Urothelium cell line (cell line): ENCODE results near the gene ASXL1.
"Not testable (repeated sequence)": the region's sequence is repeated elsewhere in the genome, so short reads cannot be mapped to it uniquely, and the experiment has no call there.

Experiments
- DNase-seq: peaks from one replicate; pipeline ENCODE4 v3.0.0; 2011; ENCODE audit warnings: low spot score, mixed read lengths
- FAIRE-seq: peaks from 2 replicates; lab custom pipeline; 2011; peaks lifted over from hg19 to GRCh38; lab: Jason Lieb, UNC

Gene ASXL1

GRCh38 chr20:32333988-32334885 is 23.9 kb upstream of the ASXL1 start:
- FAIRE-seq = no peak
- DNase-seq = no peak

GRCh38 chr20:32336918-32337347 is 21.2 kb upstream of the ASXL1 start:
- DNase-seq = peak; percentile 23
- no peak for FAIRE-seq

- no peak for FAIRE-seq
- no peak for DNase-seq
These were observed 20.0 kb upstream of the ASXL1 start for GRCh38 chr20:32337937-32338661.

- DNase-seq (no peak), FAIRE-seq (no peak)
These were observed 19.5 kb upstream of the ASXL1 start for GRCh38 chr20:32338665-32339064.

- DNase-seq = no peak
- FAIRE-seq = no peak
These were observed 19.0 kb upstream of the ASXL1 start for GRCh38 chr20:32339116-32339515.

GRCh38 chr20:32341053-32341452 is 17.1 kb upstream of the ASXL1 start:
- DNase-seq, FAIRE-seq: not testable (repeated sequence)

GRCh38 chr20:32343439-32343838 is 14.7 kb upstream of the ASXL1 start:
- no peak for DNase-seq

GRCh38 chr20:32344835-32345506 is 13.2 kb upstream of the ASXL1 start:
- DNase-seq (no peak), FAIRE-seq (no peak)

More at GRCh38 chr20:32343439-32343838, 14.7 kb upstream of the ASXL1 start:
- FAIRE-seq = peak; percentile 69

GRCh38 chr20:32348207-32348606 is 9.9 kb upstream of the ASXL1 start:
- no peak for DNase-seq
- FAIRE-seq = no peak

GRCh38 chr20:32350421-32350820 is 7.7 kb upstream of the ASXL1 start:
- FAIRE-seq = no peak
- DNase-seq = no peak

- FAIRE-seq = no peak
- DNase-seq = no peak
These were observed 5.9 kb upstream of the ASXL1 start for GRCh38 chr20:32352121-32352720.

GRCh38 chr20:32353848-32354496 is 4.2 kb upstream of the ASXL1 start:
- DNase-seq (no peak), FAIRE-seq (no peak)

- peak; percentile 70 for DNase-seq
- FAIRE-seq = no peak
These were observed 3.3 kb upstream of the ASXL1 start for GRCh38 chr20:32354592-32355416.

GRCh38 chr20:32355417-32355841 is 2.7 kb upstream of the ASXL1 start:
- DNase-seq (no peak), FAIRE-seq (no peak)

- DNase-seq = peak; percentile 61
- FAIRE-seq = not testable (repeated sequence)
These were observed 2.1 kb upstream of the ASXL1 start for GRCh38 chr20:32355907-32356621.

- no peak for DNase-seq
- FAIRE-seq = no peak
These were observed 1.3 kb upstream of the ASXL1 start for GRCh38 chr20:32356622-32357374.

- FAIRE-seq (no peak), DNase-seq (no peak)
These were observed 709 bp upstream of the ASXL1 start for GRCh38 chr20:32357375-32357868.

GRCh38 chr20:32358632-32358882 is 426 bp downstream of the ASXL1 start:
- no peak for DNase-seq
- no peak for FAIRE-seq
